Measurements from ENCODE around the gene GIT1. TPM values are rescaled to one million over a fixed set of nuclear protein-coding genes. Genes with fewer than 3 reads are reported as not detected.

GIT1 gene
- total RNA-seq, 4 donors from 2014 or later: 28.7 to 50.4 (median 39.9) TPM

GRCh38 chr17:29614349-29615047 is 25.1 kb upstream of the GIT1 start:
- peaks cover 69 to 71% (median 69%) of the 10 kb centered on the region in 4 donors for H3K4me1 ChIP-seq
- no peak for TF ChIP-seq POLR2A (IDR thresholded peaks at IDR 0.05; ENCODE audit: low read depth)

GRCh38 chr17:29613856-29614255 is 24.4 kb upstream of the GIT1 start:
- TF ChIP-seq POLR2A (IDR thresholded peaks at IDR 0.05; ENCODE audit: low read depth) (no peak), CTCF (IDR thresholded peaks at IDR 0.05) (no peak), POLR2AphosphoS5 (IDR thresholded peaks at IDR 0.05) (no peak), EP300 (IDR thresholded peaks at IDR 0.05) (no peak)
- Histone ChIP-seq H3K4me3 (peak overlapping the region; percentile 42 to 57 (median 45)), H3K27me3 (peaks cover 0 to under 1% (median 0%) of the 10 kb centered on the region in 4 donors), H3K36me3 (no peaks in the 10 kb centered on the region), H3K4me1 (peaks cover 62 to 64% (median 63%) of the 10 kb centered on the region in 4 donors), H3K9me3 (no peaks in the 10 kb centered on the region), H3K27ac (replicated peaks in 1 of 4) (peak overlapping the region in 3 of 4 donors; percentile 42 to 70 (median 51))
- intact Hi-C loops (cut with DNase I): loop anchor here (10.0 kb wide), 1 partner anchor 161 kb away; no protein-coding TSS in a partner anchor
- WGBS: 35% methylated on average over 11 of the region's 13 CpGs
- DNase-seq (ENCODE audit: extremely low spot score): no peak

More at GRCh38 chr17:29614349-29615047, 25.1 kb upstream of the GIT1 start:
- WGBS: 74% methylated on average over 13 of the region's 16 CpGs
- intact Hi-C loops (cut with DNase I): loop anchor here (5.0 to 10.0 kb wide), 2 partner anchors 32 to 160 kb away; no protein-coding TSS in a partner anchor
- Histone ChIP-seq H3K36me3 (no peaks in the 10 kb centered on the region), H3K9me3 (no peaks in the 10 kb centered on the region), H3K27ac (replicated peaks in 1 of 4) (peak overlapping the region in 2 of 4 donors; percentile 32 to 72), H3K27me3 (peaks cover 0 to 6% (median 0%) of the 10 kb centered on the region in 4 donors), H3K4me3 (peak overlapping the region in 3 of 4 donors; percentile 48 to 55 (median 49))
- no peak for DNase-seq (ENCODE audit: extremely low spot score)

- DNase-seq (ENCODE audit: extremely low spot score): peak; percentile 99
- peak; percentile 74 to 82 for TF ChIP-seq POLR2AphosphoS5 (IDR thresholded peaks at IDR 0.05)
- TF ChIP-seq CTCF (IDR thresholded peaks at IDR 0.05): peak; percentile 87 to 93 (median 91)
- TF ChIP-seq EP300 (IDR thresholded peaks at IDR 0.05): no peak
- no peak for TF ChIP-seq POLR2A (IDR thresholded peaks at IDR 0.05; ENCODE audit: low read depth)
- intact Hi-C loops (cut with DNase I): loop anchor here (10.0 kb wide), 1 partner anchor 161 kb away; no protein-coding TSS in a partner anchor
- Histone ChIP-seq H3K4me3 (peak overlapping the region; percentile 42 to 57 (median 45)), H3K9me3 (no peaks in the 10 kb centered on the region), H3K4me1 (peaks cover 58 to 60% (median 58%) of the 10 kb centered on the region in 4 donors), H3K27ac (replicated peaks in 1 of 4) (peak overlapping the region; percentile 42 to 70 (median 56)), H3K36me3 (no peaks in the 10 kb centered on the region), H3K27me3 (no peaks in the 10 kb centered on the region)
- WGBS: no CpG with 5 or more reads among the region's 50 CpGs
These were observed 23.9 kb upstream of the GIT1 start for GRCh38 chr17:29613352-29613837.

- intact Hi-C loops (cut with DNase I): loop anchor here (10.0 kb wide), 1 partner anchor 162 kb away; no protein-coding TSS in a partner anchor
- no peak for DNase-seq (ENCODE audit: extremely low spot score)
- no peaks in the 10 kb centered on the region for H3K27me3 ChIP-seq
- H3K4me3 ChIP-seq: peak overlapping the region; percentile 42 to 57 (median 45)
- peaks cover 0 to 6% (median 0%) of the 10 kb centered on the region in 4 donors for H3K36me3 ChIP-seq
- peak overlapping the region; percentile 42 to 70 (median 56) for H3K27ac ChIP-seq (replicated peaks in 1 of 4)
- TF ChIP-seq CTCF (IDR thresholded peaks at IDR 0.05) (no peak), POLR2A (IDR thresholded peaks at IDR 0.05; ENCODE audit: low read depth) (no peak), EP300 (IDR thresholded peaks at IDR 0.05) (no peak), POLR2AphosphoS5 (IDR thresholded peaks at IDR 0.05) (no peak)
- H3K9me3 ChIP-seq: no peaks in the 10 kb centered on the region
- WGBS: 57% methylated on average over 42 of the region's 85 CpGs
- H3K4me1 ChIP-seq: peaks cover 50 to 52% (median 51%) of the 10 kb centered on the region in 4 donors
These were observed 23.2 kb upstream of the GIT1 start for GRCh38 chr17:29612404-29613280.

Measured in esophagus muscularis mucosa (tissue), 4 donors.